HG03439 (cell line): ENCODE results near the gene RNF40.
A peak's percentile ranks its signal among the peaks of the same experiment; 100 is the strongest.

ENCODE experiments used
- ATAC-seq: cut with Tn5 transposase; IDR thresholded peaks from one replicate; pipeline ENCODE4 v1.9.1; 2021; ENCODE audit warnings: mild to moderate bottlenecking, moderate library complexity; ENCODE audit not compliant: unreplicated experiment

The RNF40 gene

GRCh38 chr16:30761427-30761927 is 645 bp upstream of the RNF40 start:
- ATAC-seq, result peak; percentile 36

- ATAC-seq, result no peak
These were observed 1.0 kb downstream of the RNF40 start for GRCh38 chr16:30762991-30763725.

- no peak for ATAC-seq
These were observed 2.0 kb downstream of the RNF40 start for GRCh38 chr16:30764086-30764485.

GRCh38 chr16:30764816-30765465 is 2.8 kb downstream of the RNF40 start:
- no peak for ATAC-seq

- ATAC-seq, result no peak
These were observed 4.2 kb downstream of the RNF40 start for GRCh38 chr16:30766206-30766932.

GRCh38 chr16:30766933-30767284 is 4.8 kb downstream of the RNF40 start:
- no peak for ATAC-seq

GRCh38 chr16:30767767-30768465 is 5.8 kb downstream of the RNF40 start:
- no peak for ATAC-seq

GRCh38 chr16:30768583-30769181 is 6.6 kb downstream of the RNF40 start:
- no peak for ATAC-seq

GRCh38 chr16:30769379-30770089 is 7.4 kb downstream of the RNF40 start:
- ATAC-seq, result no peak

- ATAC-seq, result no peak
These were observed 9.6 kb downstream of the RNF40 start for GRCh38 chr16:30771726-30772125.

GRCh38 chr16:30773826-30774225 is 11.7 kb downstream of the RNF40 start:
- no peak for ATAC-seq

- ATAC-seq, result no peak
These were observed 12.4 kb downstream of the RNF40 start for GRCh38 chr16:30774367-30775130.

- ATAC-seq, result no peak
These were observed 12.9 kb downstream of the RNF40 start for GRCh38 chr16:30775131-30775391.

- no peak for ATAC-seq
These were observed 13.5 kb downstream of the RNF40 start for GRCh38 chr16:30775392-30776188.

- no peak for ATAC-seq
These were observed 15.6 kb downstream of the RNF40 start for GRCh38 chr16:30777591-30778297.

- ATAC-seq, result no peak
These were observed 16.6 kb downstream of the RNF40 start for GRCh38 chr16:30778549-30779244.

- no peak for ATAC-seq
These were observed 17.5 kb downstream of the RNF40 start for GRCh38 chr16:30779596-30779995.

GRCh38 chr16:30780021-30780420 is 17.9 kb downstream of the RNF40 start:
- no peak for ATAC-seq
